ENCODE measurements around the gene RAB3GAP2.

RAB3GAP2 gene

GRCh38 chr1:220227393-220227792, 44.9 kb downstream of the RAB3GAP2 start:
- peaks cover 50% of the 10 kb centered on the region for H3K36me3 ChIP-seq (ENCODE audit: control insufficient read depth, low read length)
- H3K9me2 ChIP-seq (replicated peaks; ENCODE audit: control insufficient read depth, low read length) = no peaks in the 10 kb centered on the region
- H3K27me3 ChIP-seq (ENCODE audit: control insufficient read depth, low read length) = no peaks in the 10 kb centered on the region
- H4K20me1 ChIP-seq (ENCODE audit: control insufficient read depth, insufficient read depth, low read depth, low read length) = no peaks in the 10 kb centered on the region
- TF ChIP-seq EZH2phosphoT487 (IDR thresholded peaks at IDR 0.05; ENCODE audit: borderline replicate concordance, low read length) (no peak), CTCF (IDR thresholded peaks at IDR 0.05; ENCODE audit: low read depth, low read length, poor library complexity, severe bottlenecking) (no peak)
- no peak overlapping the region for H3K4me2 ChIP-seq (ENCODE audit: low read length)
- H3K4me3 ChIP-seq (ENCODE audit: low read length) = no peak overlapping the region
- peaks cover 60% of the 10 kb centered on the region for H3K79me2 ChIP-seq (ENCODE audit: control insufficient read depth, low read length)
- peaks cover 26% of the 10 kb centered on the region for H3K4me1 ChIP-seq (ENCODE audit: control insufficient read depth, low read length)
- H3K27ac ChIP-seq (ENCODE audit: low read depth, low read length) = no peak overlapping the region
- peaks cover 4% of the 10 kb centered on the region for H3F3A ChIP-seq (ENCODE audit: control insufficient read depth, insufficient read depth)
- H3K9me3 ChIP-seq (ENCODE audit: control insufficient read depth, insufficient read depth, low read length) = no peaks in the 10 kb centered on the region

GRCh38 chr1:220226752-220227151, 45.5 kb downstream of the RAB3GAP2 start:
- TF ChIP-seq CTCF (IDR thresholded peaks at IDR 0.05; ENCODE audit: low read depth, low read length, poor library complexity, severe bottlenecking) (no peak), EZH2phosphoT487 (IDR thresholded peaks at IDR 0.05; ENCODE audit: borderline replicate concordance, low read length) (no peak)

GRCh38 chr1:220225957-220226356, 46.3 kb downstream of the RAB3GAP2 start:
- no peaks in the 10 kb centered on the region for H3K9me2 ChIP-seq (replicated peaks; ENCODE audit: control insufficient read depth, low read length)
- H3K4me2 ChIP-seq (ENCODE audit: low read length) = no peak overlapping the region
- peaks cover 40% of the 10 kb centered on the region for H3K4me1 ChIP-seq (ENCODE audit: control insufficient read depth, low read length)
- no peaks in the 10 kb centered on the region for H3K9me3 ChIP-seq (ENCODE audit: control insufficient read depth, insufficient read depth, low read length)
- H3K79me2 ChIP-seq (ENCODE audit: control insufficient read depth, low read length) = peaks cover 66% of the 10 kb centered on the region
- H4K20me1 ChIP-seq (ENCODE audit: control insufficient read depth, insufficient read depth, low read depth, low read length) = no peaks in the 10 kb centered on the region
- H3K4me3 ChIP-seq (ENCODE audit: low read length) = no peak overlapping the region
- TF ChIP-seq CTCF (IDR thresholded peaks at IDR 0.05; ENCODE audit: low read depth, low read length, poor library complexity, severe bottlenecking) (no peak), EZH2phosphoT487 (IDR thresholded peaks at IDR 0.05; ENCODE audit: borderline replicate concordance, low read length) (no peak)
- no peaks in the 10 kb centered on the region for H3K27me3 ChIP-seq (ENCODE audit: control insufficient read depth, low read length)
- H3K36me3 ChIP-seq (ENCODE audit: control insufficient read depth, low read length) = peaks cover 41% of the 10 kb centered on the region
- H3F3A ChIP-seq (ENCODE audit: control insufficient read depth, insufficient read depth) = peaks cover 11% of the 10 kb centered on the region
- H3K27ac ChIP-seq (ENCODE audit: low read depth, low read length) = no peak overlapping the region

More at GRCh38 chr1:220226752-220227151, 45.5 kb downstream of the RAB3GAP2 start:
- peaks cover 10% of the 10 kb centered on the region for H3F3A ChIP-seq (ENCODE audit: control insufficient read depth, insufficient read depth)
- peaks cover 32% of the 10 kb centered on the region for H3K4me1 ChIP-seq (ENCODE audit: control insufficient read depth, low read length)
- no peak overlapping the region for H3K27ac ChIP-seq (ENCODE audit: low read depth, low read length)
- no peaks in the 10 kb centered on the region for H3K27me3 ChIP-seq (ENCODE audit: control insufficient read depth, low read length)
- H3K79me2 ChIP-seq (ENCODE audit: control insufficient read depth, low read length) = peaks cover 62% of the 10 kb centered on the region
- no peak overlapping the region for H3K4me2 ChIP-seq (ENCODE audit: low read length)
- no peaks in the 10 kb centered on the region for H3K9me3 ChIP-seq (ENCODE audit: control insufficient read depth, insufficient read depth, low read length)
- no peaks in the 10 kb centered on the region for H4K20me1 ChIP-seq (ENCODE audit: control insufficient read depth, insufficient read depth, low read depth, low read length)
- peaks cover 45% of the 10 kb centered on the region for H3K36me3 ChIP-seq (ENCODE audit: control insufficient read depth, low read length)
- no peaks in the 10 kb centered on the region for H3K9me2 ChIP-seq (replicated peaks; ENCODE audit: control insufficient read depth, low read length)
- no peak overlapping the region for H3K4me3 ChIP-seq (ENCODE audit: low read length)
